Neural crest cell (in vitro differentiated cells): Measurements from ENCODE around the gene PRKG1. TPM values are rescaled to one million over a fixed set of nuclear protein-coding genes. Genes with fewer than 3 reads are reported as not detected.

Experiments
- DNase-seq: peaks from one replicate; pipeline ENCODE4 v3.0.0; 2021; ENCODE audit warnings: low read depth, mixed read lengths, low spot score
- H3K27ac Mint-ChIP-seq: one replicate; pipeline ENCODE4 v1.8.0; 2021; ENCODE audit warnings: mild to moderate bottlenecking, mixed read lengths; ENCODE audit not compliant: unreplicated experiment
- H3K27me3 Mint-ChIP-seq: 2 replicates; pipeline ENCODE4 v1.8.0; 2021; ENCODE audit warnings: low read depth, mild to moderate bottlenecking, mixed read lengths
- H3K36me3 Mint-ChIP-seq: 2 replicates; pipeline ENCODE4 v1.8.0; 2021; ENCODE audit warnings: low read depth, mild to moderate bottlenecking, mixed read lengths
- H3K4me1 Mint-ChIP-seq: 2 replicates; pipeline ENCODE4 v1.8.0; 2021; ENCODE audit warnings: mixed read lengths
- H3K4me3 Mint-ChIP-seq: one replicate; pipeline ENCODE4 v1.8.0; 2021; ENCODE audit warnings: mild to moderate bottlenecking, mixed read lengths
- H3K9me3 Mint-ChIP-seq: 2 replicates; pipeline ENCODE4 v1.8.0; 2021; ENCODE audit warnings: mixed read lengths
- CTCF ChIP-seq: fragments of 200-600 bp; sonication (generic); conservative IDR thresholded peaks from 2 replicates; pipeline ENCODE4 v1.5.0; 2021; ENCODE audit warnings: antibody characterized with exemption, mild to moderate bottlenecking
- total RNA-seq: library from RNA; stranded (reverse); gene quantifications from 2 replicates; pipeline ENCODE4 v1.2.1, GENCODE V29; 2021

Gene PRKG1
- total RNA-seq, 1 donor from 2014 or later: 4.4 TPM

DNA sequence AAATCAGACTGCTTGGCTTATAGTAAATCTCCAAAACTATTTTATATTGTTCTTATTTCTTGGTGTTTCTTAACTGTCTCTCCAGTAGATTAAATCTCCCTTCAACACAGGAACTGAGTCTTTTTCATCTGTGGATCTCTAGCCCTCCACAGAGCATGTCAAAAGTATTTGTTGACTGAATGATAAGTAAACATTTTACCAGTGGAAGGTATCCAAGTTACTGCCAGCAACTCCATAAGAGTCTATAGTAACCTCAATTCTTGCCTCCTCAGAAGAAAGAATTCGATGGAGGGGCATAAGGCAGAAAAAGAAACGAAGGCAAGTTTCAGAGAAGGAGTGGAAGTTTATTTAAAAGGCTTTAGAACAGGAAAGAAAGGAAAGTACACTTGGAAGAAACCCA is 945.9 kb downstream of the PRKG1 start:
- H3K36me3 Mint-ChIP-seq: peaks cover 2% of the 10 kb centered on the region
- H3K27me3 Mint-ChIP-seq: no peaks in the 10 kb centered on the region
- no peak overlapping the region for H3K4me3 Mint-ChIP-seq
- H3K27ac Mint-ChIP-seq: no peak overlapping the region
- H3K4me1 Mint-ChIP-seq: peaks cover 13% of the 10 kb centered on the region
- no peak for TF ChIP-seq CTCF
- no peak for DNase-seq
- peaks cover 3% of the 10 kb centered on the region for H3K9me3 Mint-ChIP-seq

- Mint-ChIP-seq H3K4me3 (no peak overlapping the region), H3K4me1 (peaks cover 13% of the 10 kb centered on the region), H3K36me3 (peaks cover 2% of the 10 kb centered on the region), H3K27me3 (no peaks in the 10 kb centered on the region), H3K9me3 (peaks cover 3% of the 10 kb centered on the region), H3K27ac (no peak overlapping the region)
- DNase-seq: no peak
- no peak for TF ChIP-seq CTCF
These were observed 946.4 kb downstream of the PRKG1 start for GRCh38 chr10:52020702-52021101.

GRCh38 chr10:52027055-52027705 is 952.9 kb downstream of the PRKG1 start:
- TF ChIP-seq CTCF: no peak
- no peak for DNase-seq
- Mint-ChIP-seq H3K27me3 (no peaks in the 10 kb centered on the region), H3K36me3 (no peaks in the 10 kb centered on the region), H3K27ac (no peak overlapping the region), H3K9me3 (peaks cover 3% of the 10 kb centered on the region), H3K4me1 (peaks cover 4% of the 10 kb centered on the region), H3K4me3 (no peak overlapping the region)

GRCh38 chr10:52028523-52028858 is 954.2 kb downstream of the PRKG1 start:
- H3K27me3 Mint-ChIP-seq: no peaks in the 10 kb centered on the region
- no peak overlapping the region for H3K4me3 Mint-ChIP-seq
- H3K36me3 Mint-ChIP-seq: no peaks in the 10 kb centered on the region
- DNase-seq: no peak
- no peak for TF ChIP-seq CTCF
- peaks cover 4% of the 10 kb centered on the region for H3K4me1 Mint-ChIP-seq
- H3K9me3 Mint-ChIP-seq: peaks cover 3% of the 10 kb centered on the region
- no peak overlapping the region for H3K27ac Mint-ChIP-seq

DNA sequence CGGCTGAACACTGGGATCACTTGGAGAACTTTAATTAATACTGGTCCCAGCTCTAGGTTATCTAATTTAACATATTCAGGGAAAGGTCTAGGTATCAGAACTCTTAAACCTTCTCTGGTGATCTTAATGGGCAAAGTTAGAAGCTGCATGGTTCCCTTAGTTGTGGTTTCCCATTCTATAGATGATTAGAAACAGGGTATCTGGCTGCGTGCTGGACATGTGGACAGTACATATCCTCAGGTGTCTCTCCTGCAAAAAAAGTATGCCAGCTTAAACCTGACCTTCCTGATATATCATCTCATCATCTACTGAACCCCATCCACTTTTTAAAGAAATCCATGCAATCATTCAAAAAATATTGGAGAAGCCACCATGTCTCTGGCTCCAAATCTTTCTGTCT is 955.3 kb downstream of the PRKG1 start:
- H3K4me1 Mint-ChIP-seq: peaks cover 4% of the 10 kb centered on the region
- H3K9me3 Mint-ChIP-seq: peaks cover 3% of the 10 kb centered on the region

More for the DNA sequence above, 955.3 kb downstream of the PRKG1 start:
- Mint-ChIP-seq H3K4me3 (no peak overlapping the region), H3K36me3 (no peaks in the 10 kb centered on the region), H3K27ac (no peak overlapping the region), H3K27me3 (no peaks in the 10 kb centered on the region)
- DNase-seq: no peak
- TF ChIP-seq CTCF: no peak
